NCI-H2029 treated with DMSO at 0.1 percent for 48 hours (cell line): ENCODE results near the gene FEN1.
A peak's percentile ranks its signal among the peaks of the same experiment; 100 is the strongest.

ENCODE experiments used
- DNase-seq: peaks from one replicate; lab custom pipeline; 2025; lab: John Stamatoyannopoulos, UW

FEN1 gene

GRCh38 chr11:61795459-61795858 is 2.7 kb downstream of the FEN1 start:
- DNase-seq: no peak

GRCh38 chr11:61795876-61796526 is 3.3 kb downstream of the FEN1 start:
- DNase-seq: no peak

GRCh38 chr11:61797263-61797944 is 4.7 kb downstream of the FEN1 start:
- DNase-seq: peak; percentile 54

GRCh38 chr11:61799665-61800284 is 7.1 kb downstream of the FEN1 start:
- no peak for DNase-seq

- no peak for DNase-seq
Observed at GRCh38 chr11:61800331-61801281, 7.9 kb downstream of the FEN1 start.

GRCh38 chr11:61802605-61803004 is 9.9 kb downstream of the FEN1 start:
- no peak for DNase-seq

- no peak for DNase-seq
Observed at GRCh38 chr11:61803889-61804647, 11.4 kb downstream of the FEN1 start.

GRCh38 chr11:61805146-61805545 is 12.4 kb downstream of the FEN1 start:
- no peak for DNase-seq

GRCh38 chr11:61806785-61807184 is 14.1 kb downstream of the FEN1 start:
- DNase-seq: no peak

GRCh38 chr11:61810671-61811175 is 18.0 kb downstream of the FEN1 start:
- DNase-seq: no peak

GRCh38 chr11:61811831-61812230 is 19.1 kb downstream of the FEN1 start:
- no peak for DNase-seq

GRCh38 chr11:61812736-61813411 is 20.2 kb downstream of the FEN1 start:
- DNase-seq: no peak

- DNase-seq: no peak
Observed at GRCh38 chr11:61814247-61814957, 21.7 kb downstream of the FEN1 start.

- peak; percentile 47 for DNase-seq
Observed at GRCh38 chr11:61814958-61815789, 22.5 kb downstream of the FEN1 start.

GRCh38 chr11:61815790-61816735 is 23.4 kb downstream of the FEN1 start:
- peak; percentile 78 for DNase-seq

- peak; percentile 48 for DNase-seq
Observed at GRCh38 chr11:61816736-61817455, 24.2 kb downstream of the FEN1 start, which contains the start of gene FADS1. Gene FADS1, minus strand, starts transcription at chr11:61817003. Its CDS starts 74 bp downstream, at chr11:61816929.
